Effector CD8-positive, alpha-beta T cell (primary cell): Measurements from ENCODE around the gene MCF2L.
"Not testable (repeated sequence)": the region's sequence is repeated elsewhere in the genome, so short reads cannot be mapped to it uniquely, and the experiment has no call there.

Source experiments
- DNase-seq: peaks from one replicate; lab custom pipeline; 2025; lab: John Stamatoyannopoulos, UW

MCF2L gene

DNA sequence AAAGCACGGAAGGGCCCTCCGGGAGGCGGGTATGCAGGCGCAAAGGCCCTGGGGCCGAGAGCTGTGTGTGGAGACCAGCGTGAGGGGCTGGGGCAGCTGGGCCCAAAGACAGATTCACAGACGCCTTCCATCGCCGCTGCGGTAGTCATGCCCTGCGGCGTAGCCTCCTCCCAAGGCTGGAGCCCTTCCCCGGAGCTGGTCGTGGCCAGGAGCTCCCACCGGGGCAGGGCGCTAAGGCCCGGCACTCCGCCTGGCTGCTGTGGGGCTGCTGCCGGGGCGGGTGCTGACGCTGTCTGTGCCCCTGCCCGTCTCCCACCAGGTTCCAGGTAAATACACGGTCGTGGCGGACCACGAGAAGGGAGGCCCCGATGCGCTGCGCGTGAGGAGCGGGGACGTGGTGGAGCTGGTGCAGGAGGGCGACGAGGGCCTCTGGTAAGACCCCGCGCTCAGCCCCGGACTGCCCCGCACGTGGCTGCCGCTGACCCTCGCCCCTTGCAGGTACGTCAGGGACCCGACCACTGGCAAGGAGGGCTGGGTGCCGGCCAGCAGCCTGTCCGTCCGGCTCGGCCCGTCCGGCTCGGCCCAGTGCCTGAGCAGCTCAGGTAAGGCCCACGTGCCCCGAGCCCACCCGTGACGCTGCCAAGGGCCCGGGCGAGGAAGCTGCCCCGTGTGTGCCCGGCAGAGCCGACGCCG lies 127.2 kb downstream of the MCF2L start:
- DNase-seq, result no peak

DNA sequence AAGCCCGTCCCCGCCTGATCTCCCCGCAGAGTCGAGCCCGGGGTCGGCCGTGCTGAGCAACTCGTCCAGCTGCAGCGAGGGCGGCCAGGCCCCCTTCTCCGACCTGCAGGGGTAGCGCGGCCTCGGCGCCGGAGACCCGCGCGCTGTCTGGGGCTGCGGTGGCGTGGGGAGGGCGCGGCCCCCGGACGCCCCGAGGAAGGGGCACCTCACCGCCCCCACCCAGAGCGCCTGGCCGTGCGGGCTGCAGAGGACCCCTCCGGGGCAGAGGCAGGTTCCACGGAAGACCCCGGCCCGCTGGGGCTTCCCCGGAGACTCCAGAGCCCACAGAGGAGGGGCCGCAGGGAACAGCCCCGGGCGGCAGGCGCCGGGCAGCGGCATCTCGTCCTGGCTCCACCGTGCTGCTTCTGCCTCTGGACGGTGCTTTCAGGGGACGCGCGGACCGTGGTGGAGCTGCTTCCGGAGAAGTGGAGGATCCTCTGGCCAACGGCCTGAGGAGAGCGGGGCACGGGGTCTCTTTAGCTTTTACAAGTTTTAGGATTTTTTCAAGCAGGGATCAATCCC lies 127.8 kb downstream of the MCF2L start:
- no peak for DNase-seq

DNA sequence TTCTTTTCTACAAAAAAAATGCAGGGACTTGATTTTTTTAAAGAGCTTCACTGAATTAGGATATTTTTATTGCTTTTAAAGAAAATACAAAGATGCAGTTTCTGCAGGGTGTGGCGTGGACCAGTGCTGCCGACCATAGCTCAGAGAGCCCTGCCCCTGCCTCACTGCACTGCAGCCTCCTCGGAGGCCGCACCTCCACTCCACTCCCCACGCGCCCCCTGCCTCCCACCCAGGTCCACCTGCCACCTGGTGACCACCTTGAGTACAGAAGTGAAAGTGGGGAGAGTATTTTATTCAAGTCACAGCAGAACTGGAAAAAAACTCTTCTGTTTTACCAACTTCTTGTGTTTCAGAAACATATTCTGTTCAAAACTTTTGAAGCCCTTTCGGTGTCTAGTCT lies 128.6 kb downstream of the MCF2L start:
- no peak for DNase-seq

DNA sequence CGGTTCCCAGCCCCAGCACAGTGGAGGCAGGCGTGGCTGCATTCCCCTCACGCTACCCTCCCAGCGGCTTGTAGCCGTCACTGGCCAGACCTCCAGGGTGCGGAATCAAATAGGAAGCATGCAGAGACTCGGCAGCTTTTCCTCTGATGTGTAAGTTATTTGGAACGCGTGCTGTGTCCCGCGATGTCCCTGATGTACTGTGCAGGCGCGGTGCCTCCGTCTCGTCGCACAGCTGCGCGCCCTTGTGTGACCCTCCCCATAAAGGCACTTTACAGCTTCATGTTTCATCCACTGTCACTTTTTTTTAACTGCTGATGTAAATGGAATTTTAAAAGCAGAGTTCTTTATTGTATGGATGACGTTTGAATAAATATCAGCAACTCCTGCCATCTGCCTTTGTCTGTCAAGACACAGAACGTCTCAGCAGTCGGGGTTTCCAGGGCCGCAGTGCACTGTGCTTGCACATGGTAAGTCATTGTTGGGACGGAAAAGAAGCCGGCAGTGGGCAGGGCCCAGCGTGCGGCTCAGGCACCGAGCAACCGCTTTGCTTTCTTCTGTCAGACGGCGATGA lies 129.2 kb downstream of the MCF2L start:
- no peak for DNase-seq

DNA sequence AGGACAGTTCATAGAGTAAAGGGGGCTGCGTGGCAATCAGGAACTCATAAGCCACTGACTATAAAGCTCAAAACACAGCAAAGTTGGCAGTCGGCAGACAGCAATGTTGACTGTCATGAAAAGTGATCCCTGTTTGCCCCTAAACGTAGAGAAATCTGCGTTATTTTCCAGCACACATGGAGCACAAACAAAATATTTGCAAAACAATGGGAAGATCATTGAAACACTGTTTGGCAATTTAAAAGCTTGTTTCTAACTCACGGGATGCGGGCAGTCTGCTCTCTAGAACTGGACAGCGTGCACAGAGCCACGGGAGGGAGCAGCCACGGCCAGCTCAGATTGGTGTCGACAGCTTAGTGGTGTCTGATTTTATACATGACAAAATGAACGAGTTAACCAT lies 130.1 kb downstream of the MCF2L start:
- no peak for DNase-seq

DNA sequence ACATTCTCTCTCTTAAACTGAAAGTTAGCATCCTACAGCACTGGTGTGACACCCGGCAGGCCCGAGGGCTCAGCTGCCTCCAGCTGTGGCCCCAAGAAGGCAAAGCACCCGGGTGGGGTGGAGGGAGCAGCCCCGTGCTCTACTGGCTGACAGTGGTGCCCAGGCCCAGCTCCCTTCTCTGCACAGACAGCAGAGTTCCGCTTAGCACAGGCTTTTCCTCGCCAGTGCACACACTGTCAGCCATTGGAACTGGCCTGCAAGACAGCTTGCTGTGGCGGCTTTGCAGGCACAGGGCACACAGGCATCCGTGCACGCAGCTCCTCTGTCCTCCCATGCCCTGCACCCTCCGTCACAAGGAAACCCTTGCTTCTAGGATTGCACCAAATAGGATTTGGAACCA lies 133.3 kb downstream of the MCF2L start:
- not testable (repeated sequence) for DNase-seq

DNA sequence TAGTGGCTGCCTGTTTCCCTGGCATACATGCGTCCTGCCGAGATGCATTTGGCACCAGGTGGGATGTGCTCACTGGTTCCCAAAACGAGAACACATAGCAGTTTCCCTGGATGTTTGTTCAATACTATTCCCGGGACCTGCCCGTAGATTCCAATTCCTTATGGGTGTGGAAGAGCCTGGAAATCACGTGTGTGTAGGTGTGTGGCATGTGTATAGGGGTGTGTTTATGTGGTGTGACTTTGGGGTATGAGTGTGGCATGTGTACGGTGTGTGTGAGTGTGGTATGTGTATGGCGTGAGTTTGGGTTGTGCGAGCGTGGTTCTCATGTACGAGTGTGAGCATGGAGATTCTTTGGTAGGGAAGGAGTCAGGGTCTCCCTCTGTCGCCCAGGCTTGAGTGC lies 133.7 kb downstream of the MCF2L start:
- DNase-seq, result no peak

DNA sequence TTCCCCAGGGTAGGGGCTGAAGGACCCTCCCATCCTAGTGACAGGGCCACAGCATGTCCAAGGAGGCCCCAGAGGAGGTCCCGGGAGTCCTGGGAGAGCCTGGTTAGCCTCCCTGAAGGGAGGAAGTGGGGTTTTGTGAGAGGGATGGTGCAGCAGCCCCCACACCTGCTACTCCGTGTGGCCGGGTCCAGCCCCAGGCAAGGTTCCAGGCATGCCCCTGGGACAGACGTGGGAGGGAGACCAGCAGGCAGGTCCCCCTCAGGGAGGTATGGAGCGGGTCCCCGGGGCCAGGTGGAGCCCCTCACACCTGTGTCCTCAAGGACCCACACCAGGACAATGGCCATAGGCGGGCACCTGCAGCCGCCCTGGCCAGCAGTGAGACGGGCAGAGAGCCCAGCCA lies 134.6 kb downstream of the MCF2L start:
- DNase-seq, result no peak

DNA sequence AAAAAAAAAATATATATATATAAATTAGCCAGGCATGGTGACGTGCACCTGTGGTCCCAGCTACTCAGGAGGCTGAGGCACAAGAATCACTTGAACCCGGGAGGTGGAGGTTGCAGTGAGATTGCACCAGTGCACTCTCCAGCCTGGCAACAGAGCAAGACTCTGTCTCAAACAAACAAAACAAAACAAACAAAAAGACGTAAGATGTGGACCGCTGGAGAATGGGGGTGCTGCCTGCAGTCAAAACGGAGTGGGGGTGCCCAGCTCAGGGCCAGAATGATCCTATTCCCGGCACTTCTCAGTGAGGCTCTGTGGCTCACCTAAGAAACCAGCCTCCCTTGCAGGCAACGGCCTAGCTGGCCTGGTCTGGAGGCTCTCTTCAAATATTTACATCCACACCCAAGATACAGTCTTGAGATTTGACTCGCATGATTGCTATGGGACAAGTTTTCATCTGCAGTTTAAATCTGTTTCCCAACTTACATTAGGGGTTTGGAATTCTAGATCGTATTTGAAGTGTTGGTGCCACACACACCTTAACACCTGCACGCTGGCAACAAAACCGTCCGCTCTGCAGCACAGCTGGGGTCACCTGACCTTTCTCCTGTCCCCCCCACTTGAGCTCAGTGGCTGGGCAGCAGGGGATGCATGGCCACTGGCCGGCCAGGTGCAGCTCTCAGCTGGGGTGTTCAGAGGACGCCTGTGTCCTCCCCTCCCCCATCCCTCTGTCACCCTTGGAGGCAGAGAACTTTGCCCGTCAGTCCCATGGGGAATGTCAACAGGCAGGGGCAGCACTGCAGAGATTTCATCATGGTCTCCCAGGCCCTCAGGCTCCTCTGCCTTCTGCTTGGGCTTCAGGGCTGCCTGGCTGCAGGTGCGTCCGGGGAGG lies 136.3 kb downstream of the MCF2L start, which contains the start of gene F7:
TSS of gene F7 (plus strand) at position 760 of the 889 bp plus-strand sequence. CDS start at position 811, 51 bp downstream.
- no peak for DNase-seq

DNA sequence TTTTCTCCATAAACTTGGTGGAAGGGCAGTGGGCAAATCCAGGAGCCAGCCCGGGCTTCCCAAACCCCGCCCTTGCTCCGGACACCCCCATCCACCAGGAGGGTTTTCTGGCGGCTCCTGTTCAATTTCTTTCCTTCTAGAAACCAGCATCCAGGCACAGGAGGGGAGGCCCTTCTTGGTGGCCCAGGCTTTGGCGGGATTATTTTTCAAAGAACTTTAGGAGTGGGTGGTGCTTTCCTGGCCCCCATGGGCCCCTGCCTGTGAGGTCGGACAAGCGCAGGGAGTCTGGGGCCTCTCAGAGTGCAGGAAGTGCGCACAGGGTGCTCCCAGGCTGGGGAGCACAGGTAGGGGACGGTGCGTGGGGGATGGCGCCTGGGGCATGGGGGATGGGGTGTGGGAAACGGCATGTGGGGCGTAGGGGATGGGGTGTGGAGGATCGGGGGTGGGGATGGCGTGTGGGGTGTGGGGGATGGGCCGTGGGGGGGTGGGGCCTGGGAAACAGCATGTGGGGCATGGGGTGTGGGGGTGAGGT lies 137.0 kb downstream of the MCF2L start:
- DNase-seq, result no peak

DNA sequence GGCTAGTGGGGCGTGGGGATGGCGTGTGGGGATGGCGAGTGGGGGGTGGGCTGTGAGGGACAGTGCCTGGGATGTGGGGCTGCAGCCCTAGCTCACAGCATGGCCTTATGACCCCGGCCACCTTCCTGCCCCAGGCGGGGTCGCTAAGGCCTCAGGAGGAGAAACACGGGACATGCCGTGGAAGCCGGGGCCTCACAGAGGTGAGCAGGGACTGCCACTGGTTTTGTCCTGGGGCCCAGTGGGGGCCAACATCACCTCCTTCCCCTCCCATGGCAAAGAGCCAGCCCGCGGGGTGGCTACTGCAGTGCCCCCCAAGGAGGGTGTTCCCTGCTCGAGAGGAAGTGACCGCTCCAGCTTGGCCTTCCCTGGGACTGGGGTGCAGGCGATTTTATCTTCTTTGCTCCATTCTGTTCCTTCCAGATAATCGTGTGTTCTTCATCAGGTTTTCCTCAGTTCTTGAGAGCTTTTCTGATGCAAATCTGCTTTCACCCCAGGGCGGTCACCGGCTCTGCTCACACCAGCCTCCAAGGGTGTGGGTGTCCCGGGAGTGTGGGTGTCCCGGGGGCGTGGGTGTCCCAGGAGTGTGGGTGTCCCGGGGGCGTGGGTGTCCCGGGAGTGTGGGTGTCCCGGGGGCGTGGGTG lies 137.8 kb downstream of the MCF2L start:
- DNase-seq, result no peak

DNA sequence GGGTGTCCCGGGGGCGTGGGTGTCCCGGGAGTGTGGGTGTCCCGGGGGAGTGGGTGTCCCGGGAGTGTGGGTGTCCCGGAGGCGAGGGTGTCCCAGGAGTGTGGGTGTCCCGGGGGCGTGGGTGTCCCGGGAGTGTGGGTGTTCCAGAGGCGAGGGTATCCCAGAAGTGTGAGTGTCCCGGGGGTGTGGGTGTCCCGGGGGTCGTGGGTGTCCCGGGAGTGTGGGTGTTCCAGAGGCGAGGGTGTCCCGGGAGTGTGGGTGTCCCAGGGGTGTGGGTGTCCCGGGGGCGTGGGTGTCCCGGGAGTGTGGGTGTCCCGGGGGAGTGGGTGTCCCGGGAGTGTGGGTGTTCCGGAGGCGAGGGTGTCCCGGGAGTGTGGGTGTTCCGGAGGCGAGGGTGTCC lies 139.5 kb downstream of the MCF2L start:
- not testable (repeated sequence) for DNase-seq

DNA sequence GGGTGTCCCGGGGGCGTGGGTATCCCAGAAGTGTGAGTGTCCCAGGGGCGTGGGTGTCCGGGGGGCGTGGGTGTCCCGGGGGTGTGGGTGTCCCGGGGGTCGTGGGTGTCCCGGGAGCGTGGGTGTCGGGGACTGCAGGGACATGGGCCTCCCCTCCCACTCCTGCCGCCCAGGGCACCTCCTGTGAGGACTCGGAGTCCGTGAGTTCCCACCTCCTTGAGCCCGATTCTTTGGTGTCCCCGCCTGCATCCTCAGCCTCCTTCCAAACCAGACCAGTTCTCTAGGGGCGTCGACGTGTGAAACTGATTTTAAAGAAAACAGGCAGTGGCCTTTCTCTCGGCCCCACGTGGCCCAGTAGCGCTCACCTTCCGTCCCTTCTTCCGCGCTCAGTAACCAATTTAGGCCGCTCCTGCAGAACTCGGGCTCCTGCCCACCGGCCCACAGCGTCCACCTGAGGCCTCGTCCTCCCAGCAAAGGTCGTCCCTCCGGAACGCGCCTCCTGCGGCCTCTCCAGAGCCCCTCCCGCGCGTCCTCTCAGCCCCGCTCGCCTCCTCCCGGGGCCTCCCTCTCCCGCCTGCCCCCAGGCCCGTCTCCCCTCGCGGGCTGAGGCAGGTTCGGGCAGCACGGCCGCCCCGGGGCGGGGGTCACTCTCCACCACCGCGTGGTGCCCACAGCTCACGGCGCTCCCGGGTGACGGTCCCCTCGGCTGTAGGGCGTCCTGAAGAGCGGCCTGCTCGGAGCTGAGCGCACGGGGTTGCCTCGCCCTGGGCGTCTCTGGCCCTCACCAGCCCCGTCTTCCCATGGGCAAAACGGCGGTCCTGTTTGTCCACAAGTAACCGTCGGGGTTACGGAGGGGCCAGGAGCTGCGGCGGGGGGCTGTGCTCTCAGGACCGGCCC lies 140.4 kb downstream of the MCF2L start:
- no peak for DNase-seq

DNA sequence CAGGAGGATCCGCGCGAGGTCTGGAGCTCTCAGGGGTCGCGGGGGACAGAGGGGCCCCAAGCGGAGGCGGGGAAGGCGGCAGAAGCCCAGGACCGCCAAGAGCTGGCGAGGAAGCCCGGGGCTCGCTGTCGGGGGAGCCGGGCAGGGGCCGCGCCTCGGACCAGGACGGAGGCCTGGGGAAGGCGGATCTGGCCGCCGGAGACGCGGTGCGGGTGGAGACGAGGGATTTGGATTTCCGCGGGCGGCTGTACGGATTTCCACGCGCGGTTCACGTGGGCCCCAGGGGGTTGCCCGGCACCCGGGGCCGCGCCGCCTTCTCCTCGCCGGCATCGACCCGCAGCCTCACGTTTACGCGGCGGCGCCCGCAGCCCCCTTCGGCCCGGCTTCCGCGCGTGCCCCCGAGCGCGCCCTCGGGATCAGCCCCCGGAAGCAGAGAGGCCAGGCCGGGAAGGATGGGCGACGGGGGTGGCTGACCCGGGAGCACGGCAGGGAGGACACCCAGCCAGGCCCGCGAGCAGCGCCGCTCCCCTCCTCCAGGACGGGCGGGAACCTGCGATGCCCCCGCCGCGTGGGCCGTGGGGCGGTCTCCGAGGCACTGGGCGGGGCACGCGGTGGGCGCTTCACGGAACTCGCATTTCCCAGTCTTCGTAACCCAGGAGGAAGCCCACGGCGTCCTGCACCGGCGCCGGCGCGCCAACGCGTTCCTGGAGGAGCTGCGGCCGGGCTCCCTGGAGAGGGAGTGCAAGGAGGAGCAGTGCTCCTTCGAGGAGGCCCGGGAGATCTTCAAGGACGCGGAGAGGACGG lies 141.2 kb downstream of the MCF2L start:
- DNase-seq, result no peak

DNA sequence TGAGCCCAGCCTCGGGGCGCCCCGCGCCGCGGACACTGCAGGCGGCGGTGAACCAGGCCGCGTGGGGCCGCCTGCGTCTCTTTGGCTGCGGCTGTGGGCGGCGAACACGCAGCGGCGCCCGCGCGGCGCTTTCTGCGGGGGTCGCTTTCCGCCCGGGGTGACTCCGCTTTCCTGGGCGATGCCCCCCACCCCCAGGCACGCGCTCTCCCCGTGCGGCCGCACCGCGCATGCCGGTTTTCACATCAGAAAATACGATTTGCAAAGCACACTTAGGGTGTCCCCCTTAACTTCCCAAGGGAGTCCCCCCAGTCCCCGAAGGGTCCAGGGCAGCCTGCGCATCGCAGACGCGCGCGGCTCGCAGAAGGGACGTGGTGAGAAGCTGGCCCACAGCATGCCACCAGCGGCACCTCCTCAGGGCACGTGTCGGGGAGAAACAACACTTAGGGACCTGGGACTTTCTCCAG lies 141.9 kb downstream of the MCF2L start:
- DNase-seq, result no peak

DNA sequence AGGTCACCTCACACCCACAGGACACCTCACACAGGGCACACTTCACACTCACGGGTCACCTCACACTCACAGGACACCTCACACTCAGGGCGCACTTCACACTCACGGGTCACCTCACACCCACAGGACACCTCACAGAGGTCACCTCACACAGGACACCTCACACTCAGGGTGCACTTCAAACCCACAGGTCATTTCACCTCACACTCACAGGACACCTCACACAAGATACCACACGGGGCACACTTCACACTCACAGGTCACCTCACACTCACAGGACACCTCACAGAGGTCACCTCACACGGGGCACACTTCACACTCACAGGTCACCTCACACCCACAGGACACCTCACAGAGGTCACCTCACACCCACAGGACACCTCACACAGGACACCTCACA lies 142.8 kb downstream of the MCF2L start:
- not testable (repeated sequence) for DNase-seq

DNA sequence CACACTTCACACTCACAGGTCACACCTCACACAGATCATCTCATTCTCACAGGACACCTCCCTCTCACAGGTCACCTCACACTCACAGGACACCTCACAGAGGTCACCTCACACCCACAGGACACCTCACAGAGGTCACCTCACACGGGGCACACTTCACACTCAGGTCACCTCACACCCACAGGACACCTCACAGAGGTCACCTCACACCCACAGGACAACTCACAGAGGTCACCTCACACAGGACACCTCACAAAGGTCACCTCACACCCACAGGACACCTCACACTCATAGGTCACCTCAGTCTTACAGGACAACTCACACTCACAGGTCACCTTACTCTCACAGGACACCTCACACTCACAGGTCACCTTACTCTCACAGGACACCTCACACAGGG lies 143.5 kb downstream of the MCF2L start:
- DNase-seq, result not testable (repeated sequence)

DNA sequence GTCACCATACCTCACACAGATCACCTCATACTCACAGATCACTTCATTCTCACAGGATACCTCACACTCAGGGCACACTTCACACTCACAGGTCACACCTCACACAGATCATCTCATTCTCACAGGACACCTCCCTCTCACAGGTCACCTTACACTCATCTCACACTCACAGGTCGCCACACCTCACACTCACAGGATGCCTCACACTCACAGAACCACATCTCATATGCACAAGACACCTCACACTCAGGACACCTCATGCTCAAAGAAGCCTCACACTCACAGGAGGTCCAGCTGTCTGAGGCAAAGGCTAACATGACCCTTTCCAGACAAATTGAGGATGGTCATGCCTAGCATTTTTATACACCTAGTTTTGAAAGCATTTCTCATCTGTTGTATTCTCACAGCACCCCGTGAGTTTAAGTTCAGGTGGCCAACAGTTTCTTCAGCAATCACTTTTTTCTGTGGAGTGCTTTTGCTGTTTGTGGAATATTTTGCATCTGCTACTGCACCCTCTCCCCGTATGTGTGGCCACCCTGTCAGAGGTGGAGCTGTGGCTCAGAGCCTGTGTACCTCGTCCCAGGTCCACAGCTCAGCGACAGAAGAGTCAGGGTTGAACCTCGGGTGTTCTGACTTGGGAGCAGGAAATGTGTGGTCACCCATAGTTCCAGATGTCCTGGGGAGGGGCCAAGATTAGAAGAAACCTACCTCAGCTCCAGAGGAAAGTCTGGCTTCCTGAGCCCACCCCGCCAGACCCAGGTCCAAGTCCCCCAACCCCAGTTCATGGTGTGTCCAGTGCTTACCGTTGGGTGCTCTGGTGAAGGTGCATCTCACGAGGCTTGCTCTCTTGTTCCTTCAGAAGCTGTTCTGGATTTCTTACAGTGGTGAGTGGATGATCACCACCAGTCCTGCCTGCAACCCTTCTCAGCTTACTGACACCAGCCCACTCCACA lies 144.2 kb downstream of the MCF2L start:
- no peak for DNase-seq

DNA sequence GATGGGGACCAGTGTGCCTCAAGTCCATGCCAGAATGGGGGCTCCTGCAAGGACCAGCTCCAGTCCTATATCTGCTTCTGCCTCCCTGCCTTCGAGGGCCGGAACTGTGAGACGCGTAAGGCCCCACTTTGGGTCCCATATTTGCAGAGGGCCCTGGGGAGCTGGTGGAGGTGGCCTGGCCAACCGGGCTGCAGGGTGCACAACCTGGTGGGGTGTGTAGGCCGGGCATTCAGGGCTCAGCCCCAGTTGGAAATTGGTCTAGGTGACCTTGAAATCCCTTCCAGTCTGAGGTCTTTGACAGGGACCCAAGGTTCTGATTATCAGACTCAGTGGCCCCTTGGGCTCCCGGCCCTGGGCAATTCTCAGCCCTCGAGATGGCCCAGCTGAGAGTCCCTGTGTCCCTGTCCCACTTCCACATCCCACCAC lies 144.8 kb downstream of the MCF2L start:
- no peak for DNase-seq
